HFFc6 (cell line): ENCODE data around the gene DLG4. TPM values are rescaled to one million over a fixed set of nuclear protein-coding genes. Genes with fewer than 3 reads are reported as not detected.
"Not testable (repeated sequence)": the region's sequence is repeated elsewhere in the genome, so short reads cannot be mapped to it uniquely, and the experiment has no call there.

Experiments
- DNase-seq: peaks from one replicate; pipeline ENCODE4 v3.0.0-alpha.2; 2018
- H3K27ac Mint-ChIP-seq: 2 replicates; pipeline ENCODE4 v1.8.0; 2020; ENCODE audit warnings: mild to moderate bottlenecking, mixed read lengths
- H3K27me3 Mint-ChIP-seq: 2 replicates; pipeline ENCODE4 v1.8.0; 2021; ENCODE audit warnings: mild to moderate bottlenecking, moderate library complexity, mixed read lengths; ENCODE audit not compliant: insufficient read depth
- H3K36me3 Mint-ChIP-seq: 2 replicates; pipeline ENCODE4 v1.8.0; 2021; ENCODE audit warnings: low read depth, mixed read lengths
- H3K4me1 Mint-ChIP-seq: 2 replicates; pipeline ENCODE4 v1.8.0; 2020; ENCODE audit warnings: low read depth, mixed read lengths
- H3K4me3 Mint-ChIP-seq: 2 replicates; pipeline ENCODE4 v1.8.0; 2020; ENCODE audit warnings: mild to moderate bottlenecking, moderate library complexity, mixed read lengths
- H3K9me3 Mint-ChIP-seq: 2 replicates; pipeline ENCODE4 v1.8.0; 2020; ENCODE audit warnings: mild to moderate bottlenecking, mixed read lengths
- total RNA-seq, 6 experiments: library from RNA; stranded (reverse); fragmentation: NEBNext Ultra II Directional; extraction: Animal tissue kit (Norgen Biotek cat#: 25700); gene quantifications; 2 replicates in 1 of 6; 3 replicates in 5 of 6; pipeline ENCODE4 v1.2.3, GENCODE V29; 2021
- TF ChIP-seq, protein P1 (sequence below): fragments of 200-600 bp; sonication (generic); IDR thresholded peaks from 2 replicates; pipeline ENCODE4 v1.5.0; 2021; ENCODE audit warnings: antibody characterized with exemption, mild to moderate bottlenecking

Gene DLG4
- total RNA-seq, 6 experiments from 2014 or later, result 27.8 to 34.3 (median 28.1) TPM

DNA sequence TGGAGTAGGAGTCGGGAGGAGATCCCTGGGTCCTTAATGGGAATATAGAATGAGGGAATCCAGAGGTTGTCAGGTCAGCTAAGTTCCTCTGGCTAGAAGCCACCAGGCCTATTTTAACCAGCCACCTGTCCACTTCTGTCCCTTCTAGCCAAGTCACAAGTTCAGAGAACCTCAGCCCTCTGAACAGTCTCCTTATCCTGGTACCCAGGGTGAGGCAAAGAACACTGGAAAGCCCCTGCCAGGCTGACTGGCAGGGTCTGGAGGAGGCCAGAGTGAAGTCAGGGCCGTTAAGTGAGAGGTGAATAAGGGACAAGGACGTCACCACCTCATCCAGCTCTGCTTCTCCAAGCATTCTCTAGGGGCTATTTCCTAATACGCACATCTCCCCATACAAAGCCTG, 29.2 kb upstream of the DLG4 start:
- Mint-ChIP-seq H3K4me3 (peak overlapping the region; percentile 92; the same call in 1 of the 2 replicates), H3K36me3 (peaks cover 40% of the 10 kb centered on the region), H3K4me1 (peaks cover 34% of the 10 kb centered on the region), H3K27ac (peak overlapping the region; percentile 55; the same call in 1 of the 2 replicates), H3K27me3 (no peaks in the 10 kb centered on the region; the same call in 1 of the 2 replicates), H3K9me3 (no peaks in the 10 kb centered on the region)
- TF ChIP-seq, protein P1, sequence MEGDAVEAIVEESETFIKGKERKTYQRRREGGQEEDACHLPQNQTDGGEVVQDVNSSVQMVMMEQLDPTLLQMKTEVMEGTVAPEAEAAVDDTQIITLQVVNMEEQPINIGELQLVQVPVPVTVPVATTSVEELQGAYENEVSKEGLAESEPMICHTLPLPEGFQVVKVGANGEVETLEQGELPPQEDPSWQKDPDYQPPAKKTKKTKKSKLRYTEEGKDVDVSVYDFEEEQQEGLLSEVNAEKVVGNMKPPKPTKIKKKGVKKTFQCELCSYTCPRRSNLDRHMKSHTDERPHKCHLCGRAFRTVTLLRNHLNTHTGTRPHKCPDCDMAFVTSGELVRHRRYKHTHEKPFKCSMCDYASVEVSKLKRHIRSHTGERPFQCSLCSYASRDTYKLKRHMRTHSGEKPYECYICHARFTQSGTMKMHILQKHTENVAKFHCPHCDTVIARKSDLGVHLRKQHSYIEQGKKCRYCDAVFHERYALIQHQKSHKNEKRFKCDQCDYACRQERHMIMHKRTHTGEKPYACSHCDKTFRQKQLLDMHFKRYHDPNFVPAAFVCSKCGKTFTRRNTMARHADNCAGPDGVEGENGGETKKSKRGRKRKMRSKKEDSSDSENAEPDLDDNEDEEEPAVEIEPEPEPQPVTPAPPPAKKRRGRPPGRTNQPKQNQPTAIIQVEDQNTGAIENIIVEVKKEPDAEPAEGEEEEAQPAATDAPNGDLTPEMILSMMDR, result no peak
- no peak for DNase-seq

- Mint-ChIP-seq H3K9me3 (no peaks in the 10 kb centered on the region), H3K36me3 (peaks cover 31% of the 10 kb centered on the region), H3K4me3 (no peak overlapping the region), H3K27me3 (peaks cover 2% of the 10 kb centered on the region), H3K27ac (peak overlapping the region; percentile 40; the same call in 1 of the 2 replicates), H3K4me1 (peaks cover 32% of the 10 kb centered on the region)
- DNase-seq, result no peak
- TF ChIP-seq, protein P1, result no peak
Observed at GRCh38 chr17:7246779-7247178, 27.1 kb upstream of the DLG4 start.

DNA sequence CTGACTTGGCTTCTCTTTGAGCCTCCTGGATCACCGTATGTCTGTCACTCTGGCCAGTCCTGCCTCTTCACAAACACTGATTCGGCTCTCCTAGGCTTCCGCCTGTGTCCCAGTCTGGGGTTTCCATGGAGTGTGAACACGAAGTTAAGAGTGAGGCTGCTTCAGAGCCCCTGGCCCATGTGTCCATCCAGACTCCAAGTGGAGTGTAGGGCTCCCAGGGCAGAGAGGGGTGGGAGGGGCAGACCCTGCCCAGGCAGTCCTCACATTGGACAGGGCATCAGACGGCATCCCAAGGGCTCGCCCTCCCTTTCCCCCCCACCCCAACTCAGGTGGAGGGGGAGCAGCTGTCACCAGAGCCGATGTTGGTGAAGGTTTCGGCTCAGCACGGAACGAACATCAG, 24.2 kb upstream of the DLG4 start:
- peak overlapping the region; percentile 94; the same call in 1 of the 2 replicates for H3K27ac Mint-ChIP-seq
- peaks cover 33% of the 10 kb centered on the region for H3K36me3 Mint-ChIP-seq
- not testable (repeated sequence) for H3K4me3 Mint-ChIP-seq, H3K9me3 Mint-ChIP-seq, DNase-seq, H3K27me3 Mint-ChIP-seq
- H3K4me1 Mint-ChIP-seq, result peaks cover 36% of the 10 kb centered on the region

DNA sequence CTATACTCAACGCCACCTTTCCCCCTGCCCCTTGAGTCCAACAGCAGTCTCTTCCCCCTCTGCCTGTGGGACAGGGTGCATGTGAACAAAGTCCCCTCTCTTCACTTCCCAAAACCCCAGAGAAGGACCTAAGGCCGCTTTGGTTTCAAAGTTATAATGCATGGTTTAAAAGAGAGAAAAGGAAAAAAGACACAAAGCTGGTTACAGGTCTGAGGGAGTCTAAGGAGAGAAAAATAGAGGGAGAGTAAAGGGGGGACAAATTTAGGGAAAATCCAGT, 23.8 kb upstream of the DLG4 start:
- TF ChIP-seq, protein P1, result no peak
- peaks cover 32% of the 10 kb centered on the region for H3K4me1 Mint-ChIP-seq
- H3K9me3 Mint-ChIP-seq, result no peaks in the 10 kb centered on the region
- no peak for DNase-seq
- H3K27me3 Mint-ChIP-seq, result peaks cover 4% of the 10 kb centered on the region
- peaks cover 33% of the 10 kb centered on the region for H3K36me3 Mint-ChIP-seq
- H3K4me3 Mint-ChIP-seq, result peak overlapping the region; percentile 88
- H3K27ac Mint-ChIP-seq, result peak overlapping the region; percentile 94

DNA sequence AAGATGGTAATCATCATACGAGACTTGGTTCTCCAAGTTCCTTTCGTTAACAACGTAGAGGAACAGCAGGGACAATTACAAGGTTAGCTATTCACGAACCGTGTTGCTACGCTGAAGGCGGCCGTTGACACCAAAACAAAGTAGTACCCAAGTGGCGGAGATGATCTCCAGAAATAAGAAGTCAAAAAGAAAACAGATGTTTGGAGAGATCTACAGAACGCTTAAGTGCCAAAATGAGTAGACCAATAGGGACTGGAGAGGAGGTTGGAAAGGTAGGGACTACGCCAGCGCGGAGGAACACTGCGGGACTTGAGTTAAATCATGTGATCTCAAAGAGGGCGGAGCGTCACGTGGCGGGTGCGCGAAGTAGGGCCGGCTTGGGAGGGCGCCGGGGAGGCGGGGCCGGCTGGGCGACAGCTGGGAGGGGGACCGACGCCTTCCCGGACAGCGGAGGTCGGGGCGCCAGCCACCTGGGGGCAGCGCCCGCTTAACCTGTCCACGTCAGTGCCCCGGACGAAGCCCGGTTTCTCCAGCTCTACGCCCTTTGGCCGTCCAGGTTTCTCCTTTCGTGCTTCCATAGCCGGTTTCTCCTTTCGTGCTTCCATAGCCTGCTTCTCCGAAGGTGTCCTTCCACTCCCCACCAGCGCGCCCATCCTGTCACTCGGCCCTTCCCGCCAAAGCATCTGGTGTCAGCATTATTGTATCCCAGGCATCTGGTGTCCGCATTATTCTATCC, 23.2 kb upstream of the DLG4 start:
- Mint-ChIP-seq H3K27ac (peak overlapping the region; percentile 94), H3K4me3 (peak overlapping the region; percentile 88), H3K27me3 (peaks cover 4% of the 10 kb centered on the region), H3K4me1 (peaks cover 30% of the 10 kb centered on the region), H3K9me3 (no peaks in the 10 kb centered on the region), H3K36me3 (peaks cover 33% of the 10 kb centered on the region)
- DNase-seq, result peak; percentile 89
- TF ChIP-seq, protein P1, result peak; percentile 29
